GM12801 (cell line): ENCODE measurements around the gene TBX2.

Experiments
- CTCF ChIP-seq: IDR thresholded peaks from one replicate; pipeline ENCODE4 v1.5.1; 2011; ENCODE audit warnings: control low read depth; ENCODE audit not compliant: insufficient read length; ENCODE audit errors: extremely low read depth

TBX2 gene

DNA sequence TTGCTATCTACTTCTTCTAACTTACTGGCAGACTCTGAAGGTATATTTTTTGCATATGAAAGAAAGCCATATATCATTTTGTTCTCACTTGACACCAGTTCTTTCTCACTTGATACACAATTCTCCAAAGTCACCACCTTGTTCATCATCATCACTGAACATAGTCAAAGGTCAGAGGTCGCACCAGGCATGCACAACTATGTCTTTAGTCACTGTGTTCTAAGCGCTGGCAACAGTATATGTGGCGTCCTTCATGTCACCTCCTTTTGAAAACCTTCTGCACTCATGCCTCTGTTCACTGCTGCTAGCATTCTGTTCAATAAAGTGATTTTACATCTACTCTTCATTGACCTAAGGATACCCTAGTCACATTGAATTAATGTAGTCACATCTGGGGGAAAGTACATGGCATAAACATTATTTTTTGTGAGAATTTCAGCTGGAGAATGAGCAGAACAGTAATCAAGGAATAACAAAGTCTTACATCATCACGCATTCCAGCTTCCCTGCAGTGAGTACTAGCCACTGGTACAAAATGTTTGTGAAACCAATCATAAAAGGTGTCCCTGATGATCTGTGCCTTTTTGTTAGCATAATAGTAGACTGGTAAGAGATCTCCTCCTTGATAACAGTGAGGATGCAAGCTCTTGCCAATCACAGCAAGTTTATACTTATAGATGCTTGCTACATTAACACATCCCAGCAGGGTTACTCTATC lies 32.1 kb downstream of the TBX2 start:
- TF ChIP-seq CTCF = no peak

DNA sequence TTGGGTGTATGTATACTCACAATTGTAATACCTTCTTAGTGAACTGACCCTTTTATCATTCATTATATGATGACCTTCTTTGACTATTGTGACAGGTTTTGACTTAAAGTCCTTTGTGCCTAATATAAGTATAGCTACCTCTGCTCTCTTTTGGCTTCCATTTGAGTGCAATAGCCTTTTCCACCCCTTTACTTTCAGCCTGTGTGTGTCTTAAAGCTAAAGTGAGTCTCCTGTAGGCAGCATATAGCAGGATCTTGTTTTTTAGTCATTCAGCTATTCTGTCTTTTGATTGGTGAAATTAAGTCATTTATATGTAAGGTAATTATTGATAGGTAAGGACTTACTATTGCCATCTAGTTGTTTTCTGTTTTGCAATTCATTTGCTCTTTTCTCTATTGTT lies 36.6 kb downstream of the TBX2 start:
- no peak for TF ChIP-seq CTCF

DNA sequence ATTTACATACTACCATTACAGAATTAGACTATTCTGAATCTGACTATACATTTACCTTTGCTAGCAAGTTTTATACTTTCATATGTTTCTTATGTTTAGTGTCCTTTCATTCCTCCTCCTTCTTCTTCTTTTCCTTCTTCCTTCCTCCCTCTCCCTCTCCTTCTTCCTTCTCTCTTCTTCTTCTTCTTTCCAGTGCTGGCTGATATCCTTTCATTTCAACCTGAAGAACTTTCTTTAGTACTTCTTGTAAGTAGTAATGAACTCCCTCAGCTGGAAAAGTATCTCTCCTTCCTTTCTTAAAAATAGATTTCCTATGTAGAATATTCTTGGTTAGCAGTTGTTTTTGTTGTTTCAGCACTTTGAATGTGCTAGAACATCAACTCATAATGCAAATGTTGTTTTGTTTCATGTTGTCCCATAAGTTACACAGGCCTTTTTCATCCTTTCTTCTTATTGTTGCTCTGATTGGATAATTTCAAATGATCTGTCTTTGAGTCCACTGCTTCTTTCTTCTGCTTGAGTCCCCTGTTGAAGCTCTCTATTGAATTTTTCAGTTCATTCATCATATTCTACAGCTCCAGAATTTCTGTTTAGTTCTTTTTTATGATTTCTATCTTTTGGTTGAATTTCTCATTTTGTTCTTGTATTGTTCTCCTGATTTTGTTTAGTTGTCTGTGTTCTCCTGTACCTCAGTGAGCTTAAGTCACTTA lies 37.5 kb downstream of the TBX2 start:
- no peak for TF ChIP-seq CTCF

DNA sequence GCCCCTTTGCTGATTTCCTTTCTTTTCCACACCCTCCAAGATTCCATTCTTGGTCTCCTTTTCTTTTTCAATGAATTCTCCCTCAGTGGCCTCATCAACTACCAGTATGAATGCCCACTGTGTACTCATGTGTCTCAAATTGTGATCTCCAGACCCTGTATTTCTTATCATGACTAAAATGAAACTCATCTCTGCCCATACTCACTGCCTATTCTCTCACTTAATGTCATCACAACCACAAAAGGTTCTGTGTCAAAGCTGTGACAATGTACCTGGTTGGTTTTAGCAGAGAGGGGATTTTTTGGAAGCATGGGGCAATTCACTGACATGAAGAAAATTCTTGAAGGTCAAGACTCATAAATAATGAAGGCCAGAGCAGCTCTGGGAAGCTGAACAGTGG lies 41.1 kb downstream of the TBX2 start:
- no peak for TF ChIP-seq CTCF

GRCh38 chr17:61442136-61442775 lies 42.6 kb downstream of the TBX2 start:
- TF ChIP-seq CTCF = no peak

DNA sequence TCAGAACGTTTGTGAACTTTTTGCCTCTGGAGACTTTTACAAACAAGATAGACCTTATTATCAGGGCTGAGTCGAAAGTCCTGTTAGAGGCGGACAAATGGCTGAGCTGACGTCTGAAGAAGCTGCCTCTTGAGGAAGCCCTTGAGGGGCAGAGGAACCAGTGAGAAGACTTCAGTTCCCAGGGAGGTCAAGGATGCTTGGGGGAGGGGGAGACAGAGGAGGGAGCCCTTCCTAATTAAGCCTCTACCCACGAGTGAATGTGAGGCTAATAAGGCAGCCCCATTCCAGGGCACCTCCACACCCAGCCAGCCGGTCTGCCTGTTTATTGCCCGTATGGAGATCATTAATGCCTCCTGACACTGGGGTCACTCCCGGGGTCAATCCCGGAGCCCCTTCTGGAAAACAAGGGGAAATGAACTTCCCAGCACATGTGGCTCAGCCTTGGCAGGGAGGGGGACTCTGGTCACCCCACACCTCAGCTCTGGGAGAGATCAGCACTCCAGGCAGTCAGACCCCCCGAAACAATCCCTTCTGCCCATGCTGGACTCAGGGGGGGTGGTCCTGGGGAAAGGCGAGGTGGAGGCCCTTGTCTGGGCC lies 43.3 kb downstream of the TBX2 start:
- TF ChIP-seq CTCF = no peak

GRCh38 chr17:61443475-61443882 lies 43.8 kb downstream of the TBX2 start:
- no peak for TF ChIP-seq CTCF
